Right cardiac atrium (tissue), 5 donors: ENCODE results near the gene HIF1AN. TPM values are rescaled to one million over a fixed set of nuclear protein-coding genes. Genes with fewer than 3 reads are reported as not detected.

Experiments
- ATAC-seq, 2 donors: fragments of 200-7000 bp; cut with Tn5 transposase; one replicate each; pipeline versions ENCODE4 v1.8.0 to v1.9.1; 2020; ENCODE audit warnings: moderate library complexity in 2 of 2, mild to moderate bottlenecking in 1 of 2
- DNase-seq, 3 donors: peaks; one replicate each; pipeline ENCODE4 v3.0.0-alpha.2; 2020
- H3K27ac ChIP-seq: one replicate; pipeline ENCODE4 v1.5.1; 2013; ENCODE audit warnings: mild to moderate bottlenecking, low read length, control low read depth, moderate library complexity
- H3K27me3 ChIP-seq: one replicate; pipeline ENCODE4 v1.6.1; 2013; ENCODE audit not compliant: control insufficient read depth, insufficient read depth
- H3K4me1 ChIP-seq: one replicate; pipeline ENCODE4 v1.6.1; 2013; ENCODE audit warnings: low read length; ENCODE audit not compliant: control insufficient read depth, insufficient read depth
- H3K4me3 ChIP-seq: one replicate; pipeline ENCODE4 v1.5.1; 2013; ENCODE audit warnings: low read length, control low read depth
- H3K9me3 ChIP-seq: one replicate; pipeline ENCODE4 v1.6.1; 2013; ENCODE audit warnings: low read length; ENCODE audit not compliant: control insufficient read depth
- WGBS: extraction: QIAGEN DNeasy Blood & Tissue Kit; methylation state at CpG from one replicate; pipeline ENCODE4 v1.1.7; 2013; 5-methylcytosine and 5-hydroxymethylcytosine counted together
- intact Hi-C, 4 donors: fragments of 100-400 bp; cut with DNase I; formaldehyde crosslinking; loops; one replicate each; pipeline versions ENCODE4 v1.11.0 to v1.14.0; 2022 to 2023
- polyA plus RNA-seq: library from polyadenylated mRNA; stranded (reverse); fragments of 200-250 nt; gene quantifications from one replicate; pipeline ENCODE4 v1.2.3, GENCODE V29; 2013
- total RNA-seq, 4 donors: library from RNA; stranded (reverse); fragmentation: NEBNext Ultra II Directional; extraction: Animal tissue kit (Norgen Biotek cat#: 25700); gene quantifications; one replicate each; pipeline ENCODE4 v1.2.1, GENCODE V29; 2021
- donor health status: healthy with polysubstance abuse.
- donor health status: DM: no; HTN: yes; CAD: no.
- donor health status: DM: no; HTN: no; CAD: no.
- donor health status: DM: no; HTN: yes; CAD: no; lungs with severe emphysema.
- donor health status: DM: yes; HTN: yes; CAD: no.

Gene HIF1AN
- total and polyA plus RNA-seq, 5 donors: 9.5 to 41.1 (median 33.9) TPM

DNA sequence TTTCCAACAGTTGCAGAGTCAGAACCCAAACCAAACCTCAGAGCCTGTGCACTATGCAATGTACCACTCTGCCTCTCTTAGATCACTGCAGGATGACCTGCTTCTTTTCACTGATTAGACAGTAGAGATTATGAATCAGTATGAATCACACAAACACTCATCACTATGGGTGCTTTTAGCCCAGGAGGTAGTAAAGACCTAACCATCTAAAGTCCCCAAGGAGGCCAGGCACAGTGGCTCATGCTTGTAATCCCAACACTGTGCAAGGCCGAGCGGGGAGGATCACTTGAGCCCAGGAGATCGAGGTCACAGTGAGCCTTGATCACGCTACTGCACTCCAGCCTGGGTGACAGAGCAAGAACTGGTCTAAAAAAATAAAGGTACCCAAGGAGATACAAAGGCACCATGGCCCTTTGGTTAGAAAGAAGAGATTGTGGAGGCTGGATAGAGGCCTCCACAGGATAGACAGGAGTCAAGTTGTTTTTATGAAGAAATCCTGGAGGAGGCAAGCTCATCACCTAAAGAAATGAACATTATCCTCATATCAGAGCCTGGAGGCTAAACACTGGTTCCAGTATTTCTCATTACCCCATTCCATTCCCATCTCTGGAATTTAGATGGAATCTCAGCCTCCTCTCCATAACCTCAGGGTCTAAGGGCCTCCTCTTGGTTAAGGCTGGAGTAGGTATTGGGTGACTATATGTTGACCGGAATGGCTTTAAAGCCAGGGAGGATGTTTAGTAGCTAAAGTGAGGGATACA is 29.0 kb upstream of the HIF1AN start:
- intact Hi-C loops: loop anchor here in 1 of 4 donors (10.0 kb wide), 1 partner anchor 172 kb away; the partner anchor contains the start of gene PKD2L1
- Histone ChIP-seq H3K27me3 (no peaks in the 10 kb centered on the region), H3K9me3 (no peaks in the 10 kb centered on the region), H3K4me3 (no peak overlapping the region), H3K27ac (no peak overlapping the region), H3K4me1 (no peaks in the 10 kb centered on the region)
- no peak for ATAC-seq
- DNase-seq: no peak
- 99% methylated on average over 5 of the region's 5 CpGs for WGBS

DNA sequence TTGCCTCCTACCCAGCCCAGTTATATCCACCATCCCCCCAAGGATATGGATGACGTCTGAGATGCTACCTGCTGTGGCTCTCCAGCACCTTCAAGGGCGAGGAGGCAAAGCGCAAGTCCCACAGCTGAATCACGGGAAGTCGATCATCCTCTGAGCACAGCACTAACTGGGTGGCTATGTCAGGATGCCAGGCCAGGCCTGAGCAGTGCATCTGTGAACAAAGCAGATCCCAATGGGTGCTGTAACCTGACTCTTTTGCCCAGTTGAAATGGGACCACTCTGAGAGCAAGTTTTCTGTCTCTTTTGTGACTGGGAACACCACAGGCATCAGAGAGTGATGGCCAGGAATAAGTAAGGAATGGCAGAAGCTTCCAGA is 28.4 kb upstream of the HIF1AN start:
- H3K27ac ChIP-seq: no peak overlapping the region
- intact Hi-C loops: loop anchor here in 1 of 4 donors (10.0 kb wide), 1 partner anchor 173 kb away; the partner anchor contains the start of gene PKD2L1
- 89% methylated on average over 5 of the region's 5 CpGs for WGBS
- no peak overlapping the region for H3K4me3 ChIP-seq
- no peaks in the 10 kb centered on the region for H3K27me3 ChIP-seq
- no peaks in the 10 kb centered on the region for H3K4me1 ChIP-seq
- no peak for ATAC-seq
- no peaks in the 10 kb centered on the region for H3K9me3 ChIP-seq
- DNase-seq: no peak

DNA sequence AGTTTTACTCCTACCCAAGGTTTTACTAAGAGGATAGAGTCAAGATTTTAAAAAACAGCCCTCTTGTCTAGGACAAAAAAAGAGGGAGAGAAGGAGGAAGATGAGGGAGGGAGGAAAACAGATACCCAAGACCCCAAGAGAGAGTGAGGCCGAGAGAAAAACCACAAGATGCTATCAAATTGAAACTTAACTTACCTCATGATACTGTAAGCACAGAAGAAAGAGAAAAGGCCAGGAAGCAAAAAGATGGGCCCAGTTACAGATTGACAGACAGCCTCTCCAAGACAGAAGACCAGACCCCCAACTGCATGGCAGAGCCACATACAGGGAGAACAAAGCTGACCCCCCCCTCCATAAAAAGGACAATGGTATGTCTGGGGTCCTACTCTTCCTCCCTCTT is 27.5 kb upstream of the HIF1AN start:
- Histone ChIP-seq H3K4me3 (no peak overlapping the region), H3K4me1 (no peaks in the 10 kb centered on the region), H3K27me3 (no peaks in the 10 kb centered on the region), H3K9me3 (no peaks in the 10 kb centered on the region), H3K27ac (no peak overlapping the region)
- ATAC-seq (no peak), DNase-seq (no peak)
- WGBS: 73% methylated on average over 1 of the region's 1 CpG
- intact Hi-C loops: loop anchor here in 1 of 4 donors (10.0 kb wide), 1 partner anchor 173 kb away; the partner anchor contains the start of gene PKD2L1

DNA sequence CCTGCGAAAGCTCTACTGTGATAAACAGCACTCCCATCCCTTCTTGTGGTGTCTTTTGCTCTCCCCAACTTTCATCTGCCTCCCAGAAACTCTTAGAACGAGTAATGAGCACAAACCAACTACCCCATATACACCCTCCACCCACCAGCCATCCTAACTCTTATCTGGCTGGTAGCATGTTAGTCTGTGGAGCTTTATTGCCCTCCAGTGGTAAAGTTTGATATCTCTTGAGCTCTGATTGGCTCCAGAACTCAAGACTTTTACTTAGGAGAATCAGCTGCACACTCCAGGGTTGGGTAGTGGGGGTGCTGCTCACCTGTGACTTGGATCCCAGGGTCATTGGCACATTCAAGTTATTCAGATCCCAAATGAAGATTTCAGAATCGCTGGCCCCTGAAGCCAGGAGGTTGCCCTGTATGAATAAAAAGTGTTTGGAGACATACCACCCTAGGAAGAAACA is 27.0 kb upstream of the HIF1AN start:
- intact Hi-C loops: loop anchor here in 1 of 4 donors (10.0 kb wide), 1 partner anchor 174 kb away; the partner anchor contains the start of gene PKD2L1
- Histone ChIP-seq H3K27me3 (no peaks in the 10 kb centered on the region), H3K4me1 (no peaks in the 10 kb centered on the region), H3K9me3 (no peaks in the 10 kb centered on the region), H3K27ac (no peak overlapping the region), H3K4me3 (no peak overlapping the region)
- ATAC-seq (peak in 1 of 2 donors; percentile 45), DNase-seq (no peak)
- 64% methylated on average over 3 of the region's 3 CpGs for WGBS

DNA sequence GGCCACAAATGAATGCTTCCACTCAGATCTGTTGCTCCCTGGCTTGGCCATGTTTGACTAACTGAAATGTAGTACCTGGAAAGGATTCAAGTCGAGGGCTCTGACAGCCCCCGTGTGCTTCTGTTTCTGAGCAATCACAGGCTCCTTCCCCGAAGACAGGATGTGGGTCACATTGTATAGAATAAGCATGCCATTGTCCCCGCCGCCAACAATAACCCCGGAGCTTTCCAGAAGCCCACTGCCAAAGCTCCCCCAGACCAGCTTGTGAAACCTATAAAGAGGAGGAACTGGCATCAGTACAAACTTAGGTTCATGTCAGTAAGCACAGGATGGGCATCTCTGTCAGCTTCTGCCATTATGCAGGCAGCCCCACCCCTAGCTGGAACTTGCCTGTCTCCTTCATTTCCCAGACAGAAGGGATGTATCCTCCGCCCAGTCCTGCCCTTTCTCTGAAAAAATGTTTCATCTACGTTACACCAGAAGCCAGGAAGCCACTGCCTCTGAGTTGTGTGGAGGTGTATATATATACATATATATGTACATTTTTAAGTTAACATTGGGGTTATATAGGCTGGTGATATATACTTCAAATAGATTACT is 26.4 kb upstream of the HIF1AN start:
- intact Hi-C loops: loop anchor here in 1 of 4 donors (10.0 kb wide), 1 partner anchor 175 kb away; the partner anchor contains the start of gene PKD2L1
- no peaks in the 10 kb centered on the region for H3K4me1 ChIP-seq
- H3K27ac ChIP-seq: no peak overlapping the region
- WGBS: 61% methylated on average over 8 of the region's 8 CpGs
- ATAC-seq (no peak), DNase-seq (no peak)
- H3K4me3 ChIP-seq: no peak overlapping the region
- H3K27me3 ChIP-seq: no peaks in the 10 kb centered on the region
- no peaks in the 10 kb centered on the region for H3K9me3 ChIP-seq

DNA sequence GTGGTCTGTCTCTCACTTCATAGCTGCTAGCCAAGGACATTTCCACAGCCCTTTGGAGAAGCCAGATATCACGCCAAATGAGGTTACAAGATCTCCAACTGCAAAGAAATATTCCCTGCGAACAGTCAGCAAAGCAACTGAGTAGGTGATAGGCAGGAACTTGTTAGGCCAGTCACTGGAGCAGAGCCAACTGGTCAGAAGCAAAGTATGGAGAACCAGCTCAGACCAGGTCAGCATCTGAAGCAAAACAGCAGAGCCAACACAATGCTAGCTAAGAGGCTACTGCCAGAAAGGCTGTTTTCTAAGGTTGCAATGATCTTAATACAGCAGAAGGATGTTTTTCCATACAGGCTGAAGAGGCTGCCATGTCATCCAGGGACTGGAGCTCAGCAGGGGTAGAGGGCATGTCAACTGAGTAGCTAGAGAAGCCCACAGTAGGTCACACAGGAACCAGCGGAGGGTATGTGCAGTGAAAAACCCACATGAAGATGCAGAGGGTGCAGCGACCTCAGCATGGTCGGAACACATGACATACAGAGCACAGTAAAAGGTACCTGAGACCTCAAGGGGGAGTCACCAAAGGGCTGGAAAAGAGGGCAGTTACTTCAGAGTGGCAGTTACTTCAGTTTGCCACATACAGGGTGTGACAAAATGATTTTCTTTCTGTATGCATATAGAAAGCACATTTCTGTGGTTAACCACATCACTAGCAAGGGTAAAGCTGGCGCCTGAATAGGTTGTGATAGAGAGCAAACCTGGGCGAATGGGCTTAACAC is 25.0 kb upstream of the HIF1AN start:
- no peak for ATAC-seq
- no peak overlapping the region for H3K4me3 ChIP-seq
- H3K27me3 ChIP-seq: no peaks in the 10 kb centered on the region
- no peaks in the 10 kb centered on the region for H3K4me1 ChIP-seq
- intact Hi-C loops: loop anchor here in 1 of 4 donors (10.0 kb wide), 1 partner anchor 166 kb away; the partner anchor contains the start of gene SCD
- DNase-seq: no peak
- 85% methylated on average over 7 of the region's 7 CpGs for WGBS
- H3K9me3 ChIP-seq: no peaks in the 10 kb centered on the region
- H3K27ac ChIP-seq: no peak overlapping the region

DNA sequence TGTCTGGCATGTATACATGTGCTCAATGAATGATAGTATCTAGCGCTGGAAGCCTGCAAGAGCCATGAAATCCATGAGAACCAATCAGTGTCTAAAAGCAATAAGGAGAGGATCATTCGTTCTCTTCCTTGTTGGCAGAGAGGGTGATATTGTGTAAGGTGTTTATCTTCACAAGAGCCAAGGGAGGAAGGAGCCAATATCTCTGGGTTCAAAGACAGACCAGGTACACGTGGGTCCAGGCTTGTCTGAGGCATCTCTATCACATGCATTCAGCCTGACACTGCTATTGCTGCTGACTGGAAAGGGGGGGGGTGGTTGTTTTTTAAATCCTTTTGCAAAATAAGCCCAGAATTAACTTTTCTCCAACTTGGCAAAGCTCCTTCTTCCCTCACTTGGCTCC is 20.1 kb upstream of the HIF1AN start:
- WGBS: 82% methylated on average over 3 of the region's 3 CpGs

DNA sequence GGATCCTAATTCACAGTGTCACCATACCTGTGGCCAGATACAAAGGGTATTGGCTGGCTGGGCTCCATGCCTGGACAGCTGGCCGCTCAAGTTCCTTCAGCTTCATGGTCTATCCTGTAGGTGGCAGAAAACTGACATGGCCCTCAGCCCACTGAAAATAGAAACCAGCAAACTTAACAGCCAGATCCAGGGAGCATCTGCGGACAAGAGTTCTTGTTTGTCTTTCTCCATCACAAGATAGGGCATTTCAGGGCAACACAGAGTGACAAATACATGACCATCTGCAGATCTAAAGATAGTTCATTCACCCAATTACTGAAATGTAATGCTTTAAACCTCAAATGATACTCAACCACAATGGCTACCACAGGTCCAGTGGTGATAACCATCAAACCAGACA is 18.9 kb upstream of the HIF1AN start:
- Histone ChIP-seq H3K27me3 (no peaks in the 10 kb centered on the region), H3K4me3 (no peak overlapping the region), H3K27ac (no peak overlapping the region), H3K4me1 (no peaks in the 10 kb centered on the region), H3K9me3 (no peaks in the 10 kb centered on the region)
- DNase-seq (no peak), ATAC-seq (no peak)
- 82% methylated on average over 2 of the region's 2 CpGs for WGBS
- intact Hi-C loops: loop anchor here in 1 of 4 donors (5.0 to 10.0 kb wide), 2 partner anchors 85 to 172 kb away; partner anchors contain the start of gene SCD

More for the DNA sequence above, 20.1 kb upstream of the HIF1AN start:
- Histone ChIP-seq H3K4me1 (no peaks in the 10 kb centered on the region), H3K27ac (no peak overlapping the region), H3K9me3 (no peaks in the 10 kb centered on the region), H3K27me3 (no peaks in the 10 kb centered on the region), H3K4me3 (no peak overlapping the region)
- intact Hi-C loops: loop anchor here in 1 of 4 donors (5.0 to 10.0 kb wide), 2 partner anchors 83 to 171 kb away; partner anchors contain the start of gene SCD
- ATAC-seq: no peak
- no peak for DNase-seq

DNA sequence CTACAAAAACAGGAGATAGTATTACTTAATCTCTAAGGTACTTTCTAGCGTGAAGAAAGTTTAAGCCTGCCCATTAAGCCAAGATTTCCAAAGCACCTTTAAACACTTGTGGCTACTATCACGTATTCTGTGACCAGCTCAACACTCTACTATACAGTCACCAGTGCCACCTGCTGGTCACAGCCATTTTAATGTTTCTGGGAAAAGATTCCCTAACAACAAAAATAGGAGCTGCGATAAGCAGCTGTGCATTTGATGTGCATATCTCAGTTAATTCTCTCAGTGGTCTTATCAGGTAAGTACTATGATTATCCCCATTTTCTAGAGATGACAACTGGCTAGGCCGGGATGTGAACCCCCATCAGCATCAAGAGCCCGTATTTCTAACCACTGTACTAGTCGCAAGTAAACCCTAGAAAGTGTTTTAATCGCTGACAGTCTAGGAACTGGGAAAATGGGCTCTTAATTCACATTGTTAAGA is 16.9 kb upstream of the HIF1AN start:
- 6% methylated on average over 7 of the region's 7 CpGs for WGBS
- peak; percentile 67 to 68 for ATAC-seq
- no peaks in the 10 kb centered on the region for H3K4me1 ChIP-seq
- peak overlapping the region; percentile 43 for H3K4me3 ChIP-seq
- H3K9me3 ChIP-seq: no peaks in the 10 kb centered on the region
- H3K27ac ChIP-seq: no peak overlapping the region
- DNase-seq: peak; percentile 38 to 83 (median 68)
- H3K27me3 ChIP-seq: no peaks in the 10 kb centered on the region
- intact Hi-C loops: loop anchor here in 1 of 4 donors (5.0 to 10.0 kb wide), 2 partner anchors 86 to 174 kb away; partner anchors contain the start of gene SCD

DNA sequence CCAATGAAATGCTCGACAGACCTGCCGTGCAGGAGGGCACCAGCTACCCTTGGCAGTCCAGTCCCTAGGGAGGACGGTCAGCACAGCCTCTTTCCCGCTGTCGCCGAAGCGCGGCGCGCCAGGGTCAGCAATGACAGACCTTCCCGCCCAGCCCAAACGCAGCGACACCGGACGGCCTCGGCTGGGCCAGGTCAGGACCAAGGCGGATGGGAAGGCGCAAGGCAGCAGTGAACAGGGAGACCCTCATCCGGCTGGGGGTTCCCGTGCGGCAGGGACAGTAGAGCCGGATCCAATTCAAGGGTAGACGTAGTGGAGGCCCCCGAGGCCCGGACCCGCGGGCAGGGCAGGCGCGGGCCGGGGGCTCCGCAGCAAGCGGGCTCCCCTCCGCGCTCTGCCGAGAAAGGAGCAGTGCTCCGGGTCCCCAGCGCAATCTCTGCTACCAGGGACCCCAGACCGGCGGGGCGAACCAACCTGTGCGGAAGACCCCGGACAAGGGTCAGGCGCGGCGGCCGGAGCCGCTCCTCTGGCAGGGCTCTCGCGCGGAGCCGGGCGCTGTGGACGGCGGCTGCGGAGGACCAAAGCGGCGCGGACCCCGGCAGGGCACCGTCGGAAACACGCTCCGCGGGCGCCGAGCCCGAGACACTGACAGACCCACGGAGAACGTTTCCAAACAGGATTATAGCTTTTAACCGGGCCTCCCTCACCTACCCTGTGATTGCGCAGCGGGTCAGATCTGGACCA is 16.3 kb upstream of the HIF1AN start, which contains the start of gene SEC31B:
Gene SEC31B (minus strand): TSS at position 551 of the 741 bp plus-strand sequence. CDS start 2,909 bp downstream, outside the sequence.
- peak; percentile 35 to 87 (median 85) for DNase-seq
- peak; percentile 80 to 83 for ATAC-seq
- Histone ChIP-seq H3K9me3 (no peaks in the 10 kb centered on the region), H3K4me3 (peak within 1 kb of the TSS; percentile 43), H3K27me3 (no peaks in the 10 kb centered on the region), H3K27ac (no peak within 1 kb of the TSS), H3K4me1 (no peaks in the 10 kb centered on the region)
- intact Hi-C loops: loop anchor here in 2 of 4 donors (5.0 to 10.0 kb wide), 2 partner anchors 87 to 175 kb away; partner anchors contain the start of gene SCD (in 2 of the 2)
- WGBS: 7% methylated on average over 72 of the region's 72 CpGs
